Neural cell (in vitro differentiated cells): ENCODE data around the gene PDE4D. TPM values are rescaled to one million over a fixed set of nuclear protein-coding genes. Genes with fewer than 3 reads are reported as not detected.
"Not testable (repeated sequence)": the region's sequence is repeated elsewhere in the genome, so short reads cannot be mapped to it uniquely, and the experiment has no call there.

Experiments
- H2AFZ ChIP-seq: fragments of 200-600, 300-800 bp; sonication (generic), shearing (Covaris generic); 2 replicates; pipeline ENCODE4 v1.6.0; 2014; ENCODE audit warnings: low read depth, mild to moderate bottlenecking, antibody characterized with exemption, low read length, moderate library complexity
- H3F3A ChIP-seq: fragments of 200-600 bp; shearing (Covaris generic); 2 replicates; pipeline ENCODE4 v1.6.1; 2016; ENCODE audit warnings: mild to moderate bottlenecking, moderate library complexity, mixed read lengths, antibody characterized with exemption, low read length; ENCODE audit not compliant: insufficient read depth, poor library complexity, severe bottlenecking
- H3K27ac ChIP-seq: fragments of 200-600, 300-800 bp; sonication (generic), shearing (Covaris generic); 2 replicates; pipeline ENCODE4 v1.5.1; 2014; ENCODE audit warnings: mild to moderate bottlenecking, low read length, moderate library complexity
- H3K27me3 ChIP-seq: fragments of 300-800, 200-600 bp; sonication (generic), shearing (Covaris generic); 2 replicates; pipeline ENCODE4 v1.6.0; 2014; ENCODE audit warnings: mild to moderate bottlenecking, low read depth, low read length, moderate library complexity; ENCODE audit not compliant: insufficient read depth
- H3K36me3 ChIP-seq: fragments of 300-800, 200-600 bp; sonication (generic), shearing (Covaris generic); 2 replicates; pipeline ENCODE4 v1.5.1; 2014; ENCODE audit warnings: mild to moderate bottlenecking, antibody characterized with exemption, low read length, moderate library complexity; ENCODE audit not compliant: insufficient read depth
- H3K4me2 ChIP-seq: fragments of 300-800, 200-600 bp; sonication (generic), shearing (Covaris generic); 2 replicates; pipeline ENCODE4 v1.6.0; 2014; ENCODE audit warnings: mild to moderate bottlenecking, low read length
- H3K4me3 ChIP-seq: fragments of 300-800, 200-600 bp; sonication (generic), shearing (Covaris generic); 2 replicates; pipeline ENCODE4 v1.5.1; 2014; ENCODE audit warnings: mild to moderate bottlenecking, low read length, moderate library complexity
- H3K79me2 ChIP-seq: fragments of 200-600 bp; shearing (Covaris generic); replicated peaks from 2 replicates; pipeline ENCODE4 v1.6.0; 2014; ENCODE audit warnings: mild to moderate bottlenecking, low read length, moderate library complexity; ENCODE audit not compliant: insufficient read depth
- H3K9ac ChIP-seq: fragments of 300-800, 200-600 bp; sonication (generic), shearing (Covaris generic); 2 replicates; pipeline ENCODE4 v1.6.1; 2016; ENCODE audit warnings: mild to moderate bottlenecking, low read length, mixed read lengths
- H3K9me2 ChIP-seq: fragments of 200-600 bp; shearing (Covaris generic); 2 replicates; pipeline ENCODE4 v1.6.1; 2016; ENCODE audit warnings: mild to moderate bottlenecking, low read length, mixed read lengths; ENCODE audit not compliant: insufficient read depth
- H3K9me3 ChIP-seq: fragments of 200-600, 300-800 bp; sonication (generic), shearing (Covaris generic); 2 replicates; pipeline ENCODE4 v1.6.1; 2016; ENCODE audit warnings: mild to moderate bottlenecking, mixed run types, low read length, moderate library complexity, mixed read lengths
- H4K20me1 ChIP-seq: fragments of 200-600 bp; shearing (Covaris generic); 2 replicates; pipeline ENCODE4 v1.6.1; 2016; ENCODE audit warnings: mild to moderate bottlenecking, mixed run types; ENCODE audit not compliant: insufficient read depth
- CTCF ChIP-seq: fragments of 450-650 bp; IDR thresholded peaks from 2 replicates; pipeline ENCODE4 v1.5.1; 2014; ENCODE audit warnings: antibody characterized with exemption, mild to moderate bottlenecking, moderate library complexity; ENCODE audit not compliant: poor library complexity, severe bottlenecking
- EP300 ChIP-seq: fragments of 450-650 bp; conservative IDR thresholded peaks from 2 replicates; pipeline ENCODE4 v1.6.1; 2014; ENCODE audit warnings: antibody characterized with exemption, mild to moderate bottlenecking, moderate library complexity; ENCODE audit not compliant: poor library complexity, severe bottlenecking
- EZH2 ChIP-seq: fragments of 200-600, 300-800 bp; shearing (Covaris generic), sonication (generic); IDR thresholded peaks from 2 replicates; pipeline ENCODE4 v1.6.1; 2014; ENCODE audit warnings: antibody characterized with exemption, low read length, borderline replicate concordance, mild to moderate bottlenecking; ENCODE audit not compliant: insufficient read depth, poor library complexity, severe bottlenecking
- MXI1 ChIP-seq: fragments of 450-650 bp; conservative IDR thresholded peaks from 2 replicates; pipeline ENCODE4 v1.6.1; 2014; ENCODE audit warnings: antibody characterized with exemption, mild to moderate bottlenecking; ENCODE audit not compliant: poor library complexity, severe bottlenecking
- POLR2AphosphoS5 ChIP-seq: IDR thresholded peaks from 2 replicates; pipeline ENCODE4 v1.6.1; 2012
- RAD21 ChIP-seq: fragments of 450-650 bp; conservative IDR thresholded peaks from 2 replicates; pipeline ENCODE4 v1.6.1; 2014; ENCODE audit warnings: antibody characterized with exemption, mild to moderate bottlenecking, moderate library complexity
- REST ChIP-seq: IDR thresholded peaks from 2 replicates; pipeline ENCODE4 v1.6.1; 2012; ENCODE audit warnings: borderline replicate concordance
- SMC3 ChIP-seq: fragments of 450-650 bp; conservative IDR thresholded peaks from 2 replicates; pipeline ENCODE4 v1.6.1; 2014; ENCODE audit warnings: antibody characterized with exemption, mild to moderate bottlenecking, moderate library complexity; ENCODE audit not compliant: poor library complexity
- TAF1 ChIP-seq: IDR thresholded peaks from 2 replicates; pipeline ENCODE4 v1.6.1; 2012; ENCODE audit warnings: low read depth
- polyA plus RNA-seq: library from polyadenylated mRNA; depleted of rRNA; stranded (reverse); fragments of >200 nt; gene quantifications from 2 replicates; pipeline ENCODE4 v1.2.3, GENCODE V29; 2014

PDE4D gene
- polyA plus RNA-seq, 1 donor from 2014 or later, result 42.8 TPM

- Histone ChIP-seq H3K27me3 (no peaks in the 10 kb centered on the region), H3F3A (no peaks in the 10 kb centered on the region), H3K9me2 (no peaks in the 10 kb centered on the region), H3K79me2 (no peaks in the 10 kb centered on the region), H3K4me3 (no peak overlapping the region), H3K9me3 (no peaks in the 10 kb centered on the region), H3K36me3 (no peaks in the 10 kb centered on the region), H3K27ac (no peak overlapping the region), H2AFZ (no peak overlapping the region), H4K20me1 (no peaks in the 10 kb centered on the region), H3K9ac (no peak overlapping the region), H3K4me2 (no peak overlapping the region)
- TF ChIP-seq EZH2, result no peak
- no peak for TF ChIP-seq REST
- TF ChIP-seq POLR2AphosphoS5, result no peak
- no peak for TF ChIP-seq CTCF
- TF ChIP-seq RAD21, result no peak
- TF ChIP-seq TAF1, result no peak
- TF ChIP-seq EP300, result no peak
- no peak for TF ChIP-seq SMC3
- TF ChIP-seq MXI1, result no peak
These were observed 107.2 kb downstream of the PDE4D start for GRCh38 chr5:59786334-59786805.

- H2AFZ ChIP-seq, result no peak overlapping the region
- no peak overlapping the region for H3K27ac ChIP-seq
- no peaks in the 10 kb centered on the region for H3K9me3 ChIP-seq
- H3K4me2 ChIP-seq, result no peak overlapping the region
- no peaks in the 10 kb centered on the region for H3K27me3 ChIP-seq
- H3K4me3 ChIP-seq, result no peak overlapping the region
- TF ChIP-seq EZH2 (no peak), SMC3 (no peak), REST (no peak), POLR2AphosphoS5 (no peak), EP300 (no peak), TAF1 (no peak), MXI1 (no peak), RAD21 (no peak)
- H3K79me2 ChIP-seq, result no peaks in the 10 kb centered on the region
- H3K9me2 ChIP-seq, result no peaks in the 10 kb centered on the region
- H3K36me3 ChIP-seq, result no peaks in the 10 kb centered on the region
- no peaks in the 10 kb centered on the region for H4K20me1 ChIP-seq
- H3K9ac ChIP-seq, result no peak overlapping the region
- no peaks in the 10 kb centered on the region for H3F3A ChIP-seq
These were observed 107.7 kb downstream of the PDE4D start for GRCh38 chr5:59785676-59786333.

GRCh38 chr5:59784708-59785107 is 108.8 kb downstream of the PDE4D start:
- not testable (repeated sequence) for H3K9ac ChIP-seq, H3K27me3 ChIP-seq, H3K4me2 ChIP-seq, H2AFZ ChIP-seq, H3K79me2 ChIP-seq, H3K36me3 ChIP-seq, H4K20me1 ChIP-seq, H3K27ac ChIP-seq, H3F3A ChIP-seq, H3K9me3 ChIP-seq, H3K4me3 ChIP-seq, H3K9me2 ChIP-seq
